22Rv1 (cell line): Measurements from ENCODE around the gene DIP2C.
"Not testable (repeated sequence)": the region's sequence is repeated elsewhere in the genome, so short reads cannot be mapped to it uniquely, and the experiment has no call there.

ENCODE experiments used
- H3K27ac ChIP-seq: fragments of 450-650 bp; 2 replicates; pipeline ENCODE4 v1.5.1; 2017
- CTCF ChIP-seq: fragments of 450-650 bp; IDR thresholded peaks from 2 replicates; pipeline ENCODE4 v1.5.1; 2017; ENCODE audit warnings: mild to moderate bottlenecking
- ZFX ChIP-seq: fragments of 450-650 bp; IDR thresholded peaks from 2 replicates; pipeline ENCODE4 v1.6.1; 2017; ENCODE audit warnings: antibody characterized with exemption, borderline replicate concordance

Gene DIP2C

GRCh38 chr10:452512-453426, 236.7 kb downstream of the DIP2C start:
- no peak overlapping the region for H3K27ac ChIP-seq
- TF ChIP-seq ZFX (no peak), CTCF (no peak)

- TF ChIP-seq CTCF (no peak), ZFX (no peak)
- H3K27ac ChIP-seq = no peak overlapping the region
These were observed 237.6 kb downstream of the DIP2C start for GRCh38 chr10:451856-452255.

GRCh38 chr10:451021-451471, 238.4 kb downstream of the DIP2C start:
- no peak overlapping the region for H3K27ac ChIP-seq
- TF ChIP-seq ZFX (no peak), CTCF (no peak)

GRCh38 chr10:450463-450862, 239.0 kb downstream of the DIP2C start:
- H3K27ac ChIP-seq = no peak overlapping the region
- TF ChIP-seq ZFX = no peak
- TF ChIP-seq CTCF = no peak

GRCh38 chr10:449331-449730, 240.1 kb downstream of the DIP2C start:
- H3K27ac ChIP-seq = not testable (repeated sequence)

- H3K27ac ChIP-seq = no peak overlapping the region
- no peak for TF ChIP-seq ZFX
- TF ChIP-seq CTCF = no peak
These were observed 246.0 kb downstream of the DIP2C start for GRCh38 chr10:443459-443858.

GRCh38 chr10:442209-442608, 247.3 kb downstream of the DIP2C start:
- H3K27ac ChIP-seq = no peak overlapping the region
- no peak for TF ChIP-seq CTCF
- TF ChIP-seq ZFX = no peak

GRCh38 chr10:441659-442058, 247.8 kb downstream of the DIP2C start:
- H3K27ac ChIP-seq = no peak overlapping the region
- no peak for TF ChIP-seq ZFX
- TF ChIP-seq CTCF = no peak
